Measurements from ENCODE around the gene FOXO6. TPM values are rescaled to one million over a fixed set of nuclear protein-coding genes. Genes with fewer than 3 reads are reported as not detected.

Gene FOXO6
- total RNA-seq, 1 donor from 2014 or later: 38.4 TPM

- H3K4me1 Mint-ChIP-seq: peaks cover 72% of the 10 kb centered on the region
- peak overlapping the region; percentile 64 for H3K4me3 Mint-ChIP-seq
- peak overlapping the region; percentile 55 for H3K27ac Mint-ChIP-seq
- H3K9me3 Mint-ChIP-seq: no peaks in the 10 kb centered on the region
- H3K27me3 Mint-ChIP-seq (ENCODE audit: low read depth): peaks cover 13% of the 10 kb centered on the region
- TF ChIP-seq CTCF (IDR thresholded peaks at IDR 0.05; ENCODE audit: unreplicated experiment): no peak
- no peaks in the 10 kb centered on the region for H3K36me3 Mint-ChIP-seq
- no peak for DNase-seq (ENCODE audit: low spot score in 2 of 2, unreplicated experiment in 2 of 2)
These were observed 3.4 kb downstream of the FOXO6 start for GRCh38 chr1:41364442-41365319.

GRCh38 chr1:41365320-41365633 lies 4.0 kb downstream of the FOXO6 start:
- no peak for DNase-seq (ENCODE audit: low spot score in 2 of 2, unreplicated experiment in 2 of 2)
- Mint-ChIP-seq H3K27ac (peak overlapping the region; percentile 55), H3K9me3 (no peaks in the 10 kb centered on the region), H3K4me1 (peaks cover 68% of the 10 kb centered on the region), H3K36me3 (no peaks in the 10 kb centered on the region), H3K27me3 (ENCODE audit: low read depth) (peaks cover 13% of the 10 kb centered on the region), H3K4me3 (peak overlapping the region; percentile 64)
- TF ChIP-seq CTCF (IDR thresholded peaks at IDR 0.05; ENCODE audit: unreplicated experiment): no peak

- peak overlapping the region; percentile 64 for H3K4me3 Mint-ChIP-seq
- no peaks in the 10 kb centered on the region for H3K9me3 Mint-ChIP-seq
- no peaks in the 10 kb centered on the region for H3K36me3 Mint-ChIP-seq
- H3K27me3 Mint-ChIP-seq (ENCODE audit: low read depth): peaks cover 13% of the 10 kb centered on the region
- H3K27ac Mint-ChIP-seq: peak overlapping the region; percentile 55
- H3K4me1 Mint-ChIP-seq: peaks cover 67% of the 10 kb centered on the region
- TF ChIP-seq CTCF (IDR thresholded peaks at IDR 0.05; ENCODE audit: unreplicated experiment): no peak
- no peak for DNase-seq (ENCODE audit: low spot score in 2 of 2, unreplicated experiment in 2 of 2)
These were observed 4.7 kb downstream of the FOXO6 start for GRCh38 chr1:41365772-41366454.

- no peaks in the 10 kb centered on the region for H3K9me3 Mint-ChIP-seq
- peak overlapping the region; percentile 69 for H3K4me3 Mint-ChIP-seq
- peak overlapping the region; percentile 93 for H3K27ac Mint-ChIP-seq
- TF ChIP-seq CTCF (IDR thresholded peaks at IDR 0.05; ENCODE audit: unreplicated experiment): no peak
- H3K27me3 Mint-ChIP-seq (ENCODE audit: low read depth): peaks cover 13% of the 10 kb centered on the region
- no peak for DNase-seq (ENCODE audit: low spot score in 2 of 2, unreplicated experiment in 2 of 2)
- H3K36me3 Mint-ChIP-seq: no peaks in the 10 kb centered on the region
- peaks cover 73% of the 10 kb centered on the region for H3K4me1 Mint-ChIP-seq
These were observed 5.4 kb downstream of the FOXO6 start for GRCh38 chr1:41366455-41367287.

GRCh38 chr1:41367288-41367642 lies 6.0 kb downstream of the FOXO6 start:
- Mint-ChIP-seq H3K36me3 (no peaks in the 10 kb centered on the region), H3K9me3 (no peaks in the 10 kb centered on the region), H3K27me3 (ENCODE audit: low read depth) (peaks cover 13% of the 10 kb centered on the region), H3K27ac (peak overlapping the region; percentile 93), H3K4me1 (peaks cover 78% of the 10 kb centered on the region), H3K4me3 (peak overlapping the region; percentile 69)
- no peak for TF ChIP-seq CTCF (IDR thresholded peaks at IDR 0.05; ENCODE audit: unreplicated experiment)
- no peak for DNase-seq (ENCODE audit: low spot score in 2 of 2, unreplicated experiment in 2 of 2)

Data from mesothelial cell of epicardium (in vitro differentiated cells).